Measurements from ENCODE around the gene KLHDC8A. TPM values are rescaled to one million over a fixed set of nuclear protein-coding genes. Genes with fewer than 3 reads are reported as not detected.
"Not testable (repeated sequence)": the region's sequence is repeated elsewhere in the genome, so short reads cannot be mapped to it uniquely, and the experiment has no call there.

The KLHDC8A gene
- total RNA-seq, 1 donor from 2014 or later: 18.6 TPM

DNA sequence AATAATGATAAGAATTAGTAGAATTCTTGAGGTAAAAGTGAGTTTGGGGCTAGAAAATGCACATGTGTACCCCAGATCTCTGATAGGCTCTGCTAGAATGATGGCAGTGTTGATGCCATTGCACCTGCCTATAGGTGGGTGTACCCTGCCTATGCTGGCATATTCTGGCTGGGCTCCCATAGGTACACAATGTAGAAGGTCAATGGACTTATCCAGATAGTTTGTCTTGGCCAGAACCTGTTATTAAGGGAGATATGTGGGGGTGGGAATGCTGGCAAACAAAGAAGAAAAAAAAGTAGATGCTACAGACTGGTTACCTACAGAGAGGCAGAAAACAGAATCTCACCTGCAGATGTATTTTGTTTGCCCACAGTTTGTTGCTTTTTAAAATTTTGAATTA, 14.1 kb upstream of the KLHDC8A start:
- no peak for DNase-seq

DNA sequence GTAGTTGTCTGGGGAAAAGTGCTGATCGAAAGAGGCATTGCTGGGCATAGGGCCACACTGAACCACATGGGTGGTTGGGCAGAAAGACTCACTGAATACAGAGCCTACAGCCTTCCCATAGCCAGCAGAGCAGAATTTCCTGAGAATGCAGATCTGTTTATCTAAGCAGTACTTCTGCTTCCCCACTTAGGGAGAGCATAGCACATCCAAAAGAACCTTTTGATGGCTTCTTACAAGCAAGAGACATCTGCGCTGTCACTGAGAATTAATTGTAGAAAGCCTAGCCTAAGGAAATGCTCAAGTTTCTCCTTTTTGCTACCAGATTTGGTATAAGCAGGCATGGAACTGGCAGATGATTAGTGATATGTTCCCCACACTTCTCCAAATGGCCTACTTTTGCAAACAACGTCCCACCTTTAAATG, 13.0 kb upstream of the KLHDC8A start:
- DNase-seq: no peak

DNA sequence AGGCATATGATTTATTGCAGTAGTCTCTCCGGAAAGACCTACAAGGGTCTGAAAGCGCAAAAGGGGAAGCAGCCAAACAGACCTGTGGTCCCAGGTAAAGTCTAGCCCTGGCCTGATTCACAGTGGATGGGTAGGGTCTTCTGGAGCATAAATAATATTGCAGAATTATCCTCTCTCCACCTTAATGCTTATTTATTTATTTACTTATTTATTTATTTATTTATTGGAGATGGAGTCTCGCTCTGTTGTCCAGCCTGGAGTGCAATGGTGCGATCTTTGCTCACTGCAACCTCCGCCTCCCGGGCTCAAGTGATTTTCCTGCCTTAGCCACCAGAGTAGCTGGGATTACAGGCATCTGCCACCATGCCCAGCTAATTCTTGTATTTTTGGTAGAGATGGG, 11.8 kb upstream of the KLHDC8A start:
- DNase-seq: no peak

DNA sequence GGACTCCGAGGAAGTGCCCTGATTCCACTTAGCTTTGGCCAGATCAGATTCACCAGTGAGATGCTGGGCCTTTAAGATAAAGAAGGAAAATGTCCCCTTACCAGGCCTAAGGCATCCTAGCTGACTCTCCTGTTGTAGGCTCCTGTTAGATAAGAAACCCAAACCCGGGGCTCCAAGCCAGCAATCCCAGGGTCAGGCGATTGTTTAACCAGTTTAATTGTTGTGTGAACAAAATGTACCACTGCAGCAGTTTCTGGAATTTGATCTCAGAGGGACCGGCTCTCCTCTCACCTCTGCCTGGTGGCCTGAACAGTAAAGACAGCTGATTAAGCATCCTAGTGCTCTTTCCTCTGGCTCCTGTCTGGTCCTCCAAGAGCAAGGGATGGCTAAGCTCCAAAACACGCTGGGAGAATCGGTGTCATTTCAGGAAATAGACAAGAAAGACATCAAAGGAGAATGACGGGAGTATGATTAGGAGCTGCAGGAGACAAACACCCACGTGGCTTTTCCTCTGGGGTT, 9.3 kb upstream of the KLHDC8A start:
- no peak for DNase-seq

DNA sequence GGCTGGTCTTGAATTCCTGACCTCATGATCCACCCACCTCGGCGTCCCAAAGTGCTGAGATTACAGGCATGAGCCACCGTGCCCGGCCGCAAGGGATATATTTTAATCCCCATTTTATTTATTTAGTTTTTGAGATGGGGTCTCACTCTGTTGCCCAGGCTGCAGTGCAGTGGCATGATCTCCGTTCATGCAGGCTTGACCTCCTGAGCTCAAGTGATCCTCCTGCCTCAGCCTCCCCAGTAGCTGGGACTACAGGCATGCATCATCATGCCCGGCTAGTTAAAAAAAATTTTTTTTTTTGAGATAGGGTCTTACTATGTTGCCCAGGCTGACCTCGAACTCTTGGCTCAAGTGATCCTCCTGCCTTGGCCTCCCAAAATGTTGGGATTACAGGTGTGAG, 8.4 kb upstream of the KLHDC8A start:
- DNase-seq: not testable (repeated sequence)

DNA sequence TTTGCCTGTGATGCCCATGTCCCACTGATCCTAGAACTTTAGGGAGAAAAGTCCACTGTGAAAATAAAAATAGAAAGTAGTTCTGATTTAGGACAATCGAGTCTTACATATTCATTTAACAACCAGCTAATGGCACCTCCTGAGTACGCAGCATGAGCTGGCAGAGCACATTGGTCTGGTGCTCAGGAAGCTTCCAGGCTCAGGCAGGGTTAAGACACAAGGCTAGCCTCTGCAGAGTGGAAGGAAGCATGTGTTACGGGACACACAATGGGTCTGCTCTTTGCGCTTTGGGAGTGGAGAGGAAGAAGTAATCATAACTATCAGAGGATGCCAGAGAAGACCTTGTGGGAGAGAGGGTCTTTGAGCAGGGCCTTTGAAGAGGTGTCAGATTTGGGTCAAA, 4.2 kb upstream of the KLHDC8A start:
- no peak for DNase-seq

DNA sequence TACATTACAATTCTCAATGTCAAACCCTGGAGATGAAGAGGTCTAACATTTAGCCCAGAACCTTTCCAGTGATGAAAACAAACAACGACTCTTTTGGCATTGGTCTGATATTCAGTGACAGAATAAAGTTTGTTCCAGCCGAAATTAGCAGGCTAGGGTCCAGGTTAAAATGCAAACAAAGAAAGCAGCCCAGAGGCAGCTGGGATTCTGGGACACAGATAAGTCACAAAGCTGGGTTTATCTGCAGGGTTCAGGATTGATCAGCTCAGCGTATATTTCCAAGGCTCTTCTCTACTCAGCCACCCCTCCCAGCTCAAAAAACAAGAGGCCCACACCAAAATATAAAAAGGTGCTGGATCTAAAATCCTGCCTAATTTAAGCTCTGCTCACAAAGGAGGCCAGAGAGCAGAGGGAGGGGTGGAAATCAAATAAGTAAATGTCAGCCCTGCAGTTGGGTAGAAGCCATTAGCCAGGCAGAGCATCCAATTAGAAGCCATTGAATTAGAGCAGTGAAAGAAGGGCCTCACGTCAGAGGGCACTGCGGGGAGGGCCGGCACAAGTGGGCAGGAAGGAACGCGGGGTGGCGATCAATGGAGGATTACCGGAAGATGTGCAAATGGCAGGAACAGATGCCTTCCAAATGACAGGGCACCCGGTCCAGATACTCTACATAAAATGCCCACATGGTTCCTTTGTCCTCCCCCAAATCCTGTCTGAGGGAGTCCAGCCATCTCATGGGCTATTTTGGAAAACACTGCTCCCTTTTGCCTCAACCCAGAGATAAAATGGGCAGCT, 3.2 kb upstream of the KLHDC8A start:
- no peak for DNase-seq

DNA sequence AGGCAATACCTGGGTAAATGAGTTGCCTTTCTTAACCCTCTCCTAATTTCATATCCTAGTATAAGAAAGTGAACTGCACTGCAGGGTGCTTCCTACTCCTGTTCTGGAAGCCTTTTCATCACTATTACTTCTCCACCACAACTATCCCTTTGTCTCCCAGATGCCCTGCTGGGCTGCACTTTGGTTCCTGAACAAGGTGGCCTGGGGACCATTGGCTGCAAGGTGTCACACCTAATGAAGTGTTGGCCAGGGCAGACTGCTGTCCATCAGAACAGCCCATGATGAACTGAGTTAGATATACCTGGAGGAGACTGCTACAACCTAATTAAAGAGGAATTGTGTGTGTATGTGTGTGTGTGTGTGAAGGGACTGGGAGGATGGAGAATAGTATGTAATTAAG, 1.9 kb upstream of the KLHDC8A start:
- no peak for DNase-seq

DNA sequence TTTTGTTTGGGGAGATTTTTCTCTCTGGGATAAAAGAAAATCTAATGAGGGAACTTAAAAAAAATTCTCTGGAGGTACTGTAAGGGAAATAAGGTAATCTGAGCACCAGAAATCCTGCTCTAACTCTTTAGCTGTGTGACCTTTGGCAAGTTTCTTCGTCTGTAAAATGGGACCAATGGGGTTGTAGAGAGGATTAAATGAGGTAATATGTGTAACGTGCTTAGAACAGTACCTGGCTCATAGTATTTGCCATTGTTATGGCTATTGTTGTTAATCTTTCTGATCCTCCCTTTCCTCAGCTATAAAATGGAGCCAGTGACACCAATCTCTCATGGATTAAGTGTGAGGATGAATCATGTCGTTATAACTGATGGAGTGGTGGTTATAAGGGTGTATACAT, 845 bp upstream of the KLHDC8A start:
- DNase-seq: no peak

DNA sequence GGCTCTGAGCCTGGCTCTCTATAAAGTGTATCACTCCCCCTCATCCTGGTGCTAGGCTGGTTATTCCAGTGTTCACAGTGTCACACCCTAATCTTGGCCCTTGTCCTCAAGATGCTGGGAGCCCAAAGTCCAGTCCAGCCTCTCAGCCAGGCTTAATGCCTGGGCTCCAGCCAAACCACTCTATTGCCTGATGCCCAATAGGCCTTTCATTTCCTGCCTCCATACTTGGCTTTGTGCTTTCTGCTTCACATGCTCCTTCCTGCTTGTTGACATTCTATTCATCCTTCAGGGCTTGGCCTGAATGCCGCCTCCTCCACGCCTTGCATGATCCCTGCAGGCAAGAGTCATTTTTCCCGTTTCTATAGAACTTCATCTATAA, 1.7 kb downstream of the KLHDC8A start:
- DNase-seq: no peak

DNA sequence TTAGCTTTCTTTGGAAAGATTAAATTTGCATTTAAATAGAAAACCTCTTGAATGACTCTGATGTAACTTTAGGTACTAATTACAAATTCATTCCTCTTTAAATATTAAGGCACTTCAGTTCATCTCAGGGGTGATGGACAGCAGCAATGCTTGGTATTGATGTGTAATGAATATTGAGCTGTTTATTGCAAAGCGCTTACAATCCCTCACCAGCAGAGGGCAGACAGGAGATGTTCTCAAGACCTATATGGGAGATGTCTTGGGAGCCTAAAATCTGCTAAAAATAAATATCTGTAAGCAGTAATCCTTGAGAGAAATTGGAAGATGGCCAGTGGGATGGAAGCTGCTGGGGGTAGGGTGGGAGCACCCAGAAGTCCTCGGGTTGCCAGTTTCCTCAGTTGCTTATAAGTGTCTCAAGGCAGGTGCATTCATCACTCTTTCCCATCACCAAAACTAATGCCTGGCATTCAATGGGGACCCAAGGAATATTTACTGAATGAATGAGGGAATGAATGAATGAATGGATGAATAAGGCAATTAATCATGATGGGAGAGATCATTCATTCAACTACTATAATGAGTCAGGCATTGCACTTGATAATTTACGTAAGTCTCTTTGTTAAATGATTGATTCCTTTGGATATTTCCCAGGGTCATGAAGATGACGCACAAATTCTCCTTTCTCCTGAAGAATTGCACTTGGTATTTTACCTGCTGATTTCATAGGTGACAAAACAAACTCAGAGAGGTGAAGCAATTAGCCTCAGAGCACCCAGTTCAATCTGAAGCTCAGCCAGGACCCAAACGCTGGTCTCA, 2.3 kb downstream of the KLHDC8A start:
- DNase-seq: no peak

DNA sequence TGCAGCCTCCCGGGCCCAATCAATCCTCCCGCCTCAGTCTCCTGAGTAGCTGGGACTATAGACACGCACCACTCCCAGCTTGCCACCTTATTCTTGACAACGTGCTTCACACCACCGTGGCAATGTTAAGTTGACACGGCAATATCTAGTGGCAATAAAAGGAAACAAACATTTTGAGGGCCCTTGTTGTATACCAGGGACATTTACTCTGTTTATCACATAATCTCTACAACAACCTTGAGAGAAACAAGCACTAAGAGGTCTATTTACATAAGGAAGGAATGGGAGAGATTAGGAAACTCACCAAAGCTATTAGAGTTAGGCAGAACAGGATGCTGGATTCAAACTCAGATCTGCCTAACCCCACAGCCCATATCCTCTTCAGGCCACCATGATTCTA, 3.1 kb downstream of the KLHDC8A start:
- DNase-seq: no peak

DNA sequence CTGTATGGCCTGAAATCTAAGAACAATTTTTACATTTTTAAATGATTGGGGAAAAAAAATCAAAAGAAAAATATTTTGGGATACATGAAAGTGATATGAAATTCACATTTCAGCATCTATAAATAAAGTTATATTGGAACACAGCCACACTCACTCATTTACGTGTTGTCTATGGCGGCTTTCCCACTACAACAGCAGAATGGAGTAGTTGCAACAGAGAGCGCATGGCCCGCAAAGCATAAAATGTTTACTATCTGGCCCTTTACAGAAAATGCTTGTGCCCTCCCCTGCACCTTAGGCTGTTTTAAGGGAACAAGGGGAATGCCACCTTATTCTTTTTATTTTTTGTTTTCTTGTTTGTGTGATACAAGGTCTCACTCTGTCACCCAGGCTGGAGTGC, 3.5 kb downstream of the KLHDC8A start:
- no peak for DNase-seq

DNA sequence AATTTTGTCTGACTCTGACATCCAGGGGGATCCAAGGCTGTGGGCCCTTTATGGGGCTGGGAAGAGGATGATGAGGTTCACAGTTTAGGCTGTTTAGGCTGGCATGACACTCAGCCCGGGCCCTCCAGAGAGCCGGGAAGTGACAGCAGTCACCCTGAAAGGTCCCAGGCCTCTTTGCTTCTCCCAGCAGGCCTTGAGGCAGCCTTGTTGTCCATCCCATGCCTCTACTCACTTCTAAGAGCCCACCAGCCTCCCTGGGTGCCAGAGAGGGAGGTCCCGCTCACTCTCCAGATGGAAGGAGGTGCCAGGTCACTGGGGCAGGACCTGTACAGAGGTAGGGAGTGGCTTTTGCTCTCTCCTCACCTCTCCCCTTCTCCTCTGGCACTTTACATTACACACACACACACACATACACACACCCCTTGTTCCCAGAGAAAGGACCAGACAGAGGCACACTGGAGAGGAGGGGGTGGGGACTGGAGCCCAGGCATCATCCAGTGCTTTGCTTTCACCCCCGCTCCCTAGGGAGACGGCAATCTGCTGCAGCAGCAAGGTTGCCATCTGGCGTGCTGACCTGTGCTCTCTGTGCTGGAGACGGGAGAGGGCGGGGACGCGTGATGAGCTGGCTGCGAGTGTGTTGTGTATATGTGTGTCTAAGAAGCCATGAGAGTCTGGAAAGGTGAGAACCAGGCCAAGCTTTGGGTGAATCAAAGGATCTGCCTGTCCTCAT, 4.6 kb downstream of the KLHDC8A start:
- DNase-seq: no peak

DNA sequence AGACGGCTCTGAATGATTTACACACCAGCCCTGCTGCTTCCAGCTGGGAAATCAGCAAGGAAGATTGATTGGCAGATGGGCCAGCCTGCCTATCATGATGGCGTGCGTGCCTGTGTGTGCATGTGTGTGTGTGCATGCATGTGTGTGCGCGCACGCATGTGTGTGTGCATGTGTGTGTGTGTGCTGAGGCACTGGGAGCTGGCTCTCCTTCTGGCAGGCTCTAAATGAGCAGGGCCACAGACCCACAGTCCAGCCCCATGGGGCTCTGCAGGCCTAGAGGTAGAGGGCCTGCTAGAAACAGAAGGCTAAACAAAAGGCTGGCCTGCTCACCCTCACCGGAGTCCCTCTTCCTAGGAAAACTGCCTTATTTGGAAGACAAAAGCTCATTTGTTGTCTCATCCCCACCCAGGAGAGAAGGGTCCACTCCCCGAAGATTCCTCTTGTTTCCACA, 6.0 kb downstream of the KLHDC8A start:
- no peak for DNase-seq

DNA sequence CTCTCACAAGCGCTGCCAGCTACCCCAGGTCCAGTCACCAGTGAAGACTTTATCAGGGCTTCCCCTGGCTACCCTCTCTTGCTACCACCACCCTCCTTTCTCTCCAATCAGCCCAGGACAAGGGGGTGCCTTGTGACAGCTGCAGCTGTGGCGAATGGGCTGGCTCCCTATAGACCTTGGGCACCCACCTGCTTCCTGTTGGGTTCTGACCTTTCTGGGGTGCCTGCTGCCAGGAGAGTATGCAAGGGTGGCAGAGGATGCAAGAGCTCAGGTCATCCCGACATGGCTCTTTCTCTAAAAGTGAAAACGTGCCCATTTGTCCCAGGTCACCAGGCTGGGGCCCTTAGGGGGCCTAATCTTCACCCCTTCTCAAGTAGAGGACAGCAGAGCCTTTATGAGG, 6.6 kb downstream of the KLHDC8A start:
- no peak for DNase-seq

DNA sequence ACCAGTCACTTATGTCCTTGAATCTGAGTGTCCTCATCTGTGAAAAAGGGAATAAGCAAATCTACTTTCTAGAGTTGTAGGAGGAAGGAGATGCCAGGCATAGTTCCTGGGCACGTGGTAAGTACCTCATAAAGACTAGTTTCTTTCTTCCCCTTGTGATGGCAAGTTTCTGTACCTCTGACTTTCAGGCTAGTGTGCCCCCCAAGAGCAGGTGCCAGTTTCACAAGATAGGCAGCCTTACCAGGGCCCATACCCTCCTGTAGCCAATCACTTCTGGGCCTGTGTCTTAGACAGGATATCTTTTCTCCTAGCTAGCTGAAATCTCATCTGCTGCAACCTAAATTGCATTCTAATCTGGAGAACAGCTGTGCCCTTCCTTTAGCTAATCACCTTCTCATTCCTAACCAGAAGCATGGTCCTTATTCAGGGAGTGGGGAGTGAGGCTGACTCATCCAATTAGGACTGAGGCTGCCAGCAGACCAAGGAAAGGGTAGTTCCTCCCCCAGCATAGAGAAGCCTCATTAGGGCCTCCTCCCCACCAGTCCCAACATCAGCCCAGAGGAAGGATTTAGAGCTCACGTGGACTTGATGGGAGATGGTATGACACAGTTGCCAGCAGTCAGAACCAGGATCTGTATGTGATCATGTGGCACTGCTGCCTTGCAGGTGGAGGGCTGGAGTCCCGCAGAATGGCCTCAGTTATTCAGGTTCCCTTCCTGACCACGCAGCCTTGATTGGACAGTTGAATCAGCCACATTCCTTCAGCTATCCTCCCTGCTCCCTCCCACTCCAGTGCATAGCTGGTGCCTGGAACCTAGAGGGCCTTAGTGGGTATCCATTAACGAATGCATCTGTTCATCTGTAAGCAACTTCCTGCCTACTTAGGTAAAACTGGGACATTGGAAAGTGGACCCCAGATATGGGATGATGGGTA, 7.9 kb downstream of the KLHDC8A start:
- no peak for DNase-seq

DNA sequence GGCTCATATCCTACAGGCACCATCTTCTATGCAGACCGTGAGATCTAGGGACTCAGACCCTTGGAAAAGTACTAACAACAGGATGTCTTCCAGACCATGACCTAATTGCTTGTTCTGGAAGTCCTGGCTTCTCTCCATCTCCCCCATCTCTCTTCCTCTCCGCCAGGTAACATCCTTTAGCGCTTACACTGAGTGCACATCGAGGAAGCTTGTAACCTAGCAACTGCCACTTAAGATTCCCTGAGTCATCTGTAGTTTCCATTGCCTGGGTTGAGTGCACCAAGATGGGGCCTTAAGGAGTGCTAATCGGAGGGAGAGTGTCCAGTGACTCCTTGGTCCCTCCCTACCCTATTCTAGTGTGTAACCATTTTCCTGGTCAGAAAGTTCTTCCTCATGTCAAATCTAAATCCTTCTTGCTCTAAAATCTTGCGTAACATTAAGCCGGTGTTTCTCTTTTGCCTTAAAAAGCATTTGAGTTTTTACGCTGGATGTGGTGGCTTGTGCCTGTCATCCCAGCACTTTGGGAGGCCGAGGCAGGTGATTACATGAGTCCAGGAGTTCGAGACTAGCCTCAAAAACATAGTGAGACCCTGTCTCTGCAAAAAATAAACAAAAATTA, 9.7 kb downstream of the KLHDC8A start:
- no peak for DNase-seq

DNA sequence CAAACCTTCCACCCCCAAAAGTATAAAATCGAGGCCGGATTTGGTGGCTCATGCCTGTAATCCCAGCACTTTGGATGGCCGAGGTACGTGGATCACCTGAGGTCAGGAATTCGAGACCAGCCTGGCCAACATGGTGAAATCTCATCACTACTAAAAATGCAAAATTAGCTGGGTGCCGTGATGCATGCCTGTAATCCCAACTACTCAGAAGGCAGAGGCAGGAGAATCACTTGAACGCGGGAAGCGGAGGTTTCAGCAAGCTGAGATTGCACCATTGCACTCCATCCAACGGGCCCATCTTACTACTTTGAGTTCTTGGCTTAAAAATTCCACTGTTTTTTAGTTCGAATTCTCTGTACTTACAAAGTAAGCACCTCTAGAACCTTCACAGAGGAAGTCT, 11.0 kb downstream of the KLHDC8A start:
- no peak for DNase-seq

DNA sequence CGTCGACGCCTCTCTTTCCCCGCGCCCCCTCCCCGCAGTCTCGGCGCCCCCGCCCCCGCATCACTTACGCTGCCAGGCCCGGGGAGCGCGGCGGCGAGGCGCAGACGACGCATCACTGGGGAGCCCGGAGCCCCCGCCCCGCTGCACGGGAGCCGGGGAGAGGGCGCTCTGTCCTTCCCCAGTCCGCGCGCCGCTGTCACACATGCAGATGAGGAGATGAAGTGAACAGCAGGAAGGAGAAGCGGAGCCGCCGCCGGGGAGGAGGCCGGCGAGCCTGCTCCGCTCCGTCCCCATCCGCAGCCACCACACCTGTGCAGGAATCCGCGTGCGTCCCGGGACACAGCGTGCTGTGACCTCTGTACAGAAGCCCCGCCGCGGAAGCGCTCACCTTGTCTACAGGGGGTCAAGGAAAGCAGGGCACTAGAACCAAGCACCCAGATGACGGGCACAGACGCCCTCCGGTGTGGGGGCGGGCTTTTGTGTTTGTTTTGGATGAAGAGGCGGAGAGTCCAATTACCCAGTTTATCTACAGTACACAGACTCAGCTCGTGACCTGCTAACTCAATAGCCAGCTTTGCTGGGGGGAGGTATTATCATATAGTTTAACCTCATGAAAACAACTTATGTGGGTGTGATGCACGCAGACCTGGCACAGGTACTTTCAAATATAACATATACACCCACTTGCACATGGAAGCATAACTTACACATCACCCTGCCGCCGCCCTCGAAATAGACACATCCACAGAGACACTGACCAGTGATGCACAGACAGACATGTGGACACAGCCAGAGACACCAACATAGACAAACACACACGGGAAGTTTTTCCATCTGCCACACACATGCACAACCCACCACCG, 12.4 kb downstream of the KLHDC8A start:
- DNase-seq: peak; percentile 30
